Measurements from ENCODE around the gene HASPIN.

GRCh38 chr17:3732210-3732621, 8.5 kb downstream of the HASPIN start:
- TF ChIP-seq CTCF (IDR thresholded peaks at IDR 0.05), result peak in 3 of 6 experiments; percentile 10 to 38 (median 31)
- TF ChIP-seq POLR2A (IDR thresholded peaks at IDR 0.05), result no peak
